K562 (cell line): Measurements from ENCODE around the gene EPHA1. TPM values are rescaled to one million over a fixed set of nuclear protein-coding genes. Genes with fewer than 3 reads are reported as not detected.

ENCODE experiments used
- BHLHE40 ChIP-seq: IDR thresholded peaks from 2 replicates; pipeline ENCODE4 v1.6.1; 2011; ENCODE audit warnings: low read length, improper control_type of control experiment
- CBFB ChIP-seq: sonication (generic); formaldehyde crosslinking; IDR thresholded peaks from 2 replicates; pipeline ENCODE4 v1.4.0; 2020; ENCODE audit warnings: mild to moderate bottlenecking, missing genetic modification reagents
- CCNT2 ChIP-seq: IDR thresholded peaks from 2 replicates; pipeline ENCODE4 v1.6.1; 2011; ENCODE audit warnings: borderline replicate concordance, low read depth, mild to moderate bottlenecking, moderate library complexity, mixed read lengths, low read length; ENCODE audit not compliant: insufficient read length; ENCODE audit errors: extremely low read depth
- EGR1 ChIP-seq: fragments of 450-650 bp; conservative IDR thresholded peaks from 2 replicates; pipeline ENCODE4 v1.6.1; 2017; ENCODE audit warnings: mild to moderate bottlenecking
- MAFK ChIP-seq: IDR thresholded peaks from 2 replicates; pipeline ENCODE4 v1.6.1; 2011; ENCODE audit warnings: low read length, improper control_type of control experiment
- PRMT5 ChIP-seq: sonication (generic); formaldehyde crosslinking; IDR thresholded peaks from 2 replicates; pipeline ENCODE4 v1.5.0; 2020; ENCODE audit warnings: missing genetic modification reagents
- SAP30 ChIP-seq: fragments of 200-600 bp; sonication (generic); IDR thresholded peaks from 2 replicates; pipeline ENCODE4 v1.6.1; 2012; ENCODE audit warnings: borderline replicate concordance, low read depth, mild to moderate bottlenecking, moderate library complexity, low read length, control low read depth, inconsistent platforms; ENCODE audit not compliant: insufficient read depth, poor library complexity, severe bottlenecking
- SIN3B ChIP-seq: fragments of 450-650 bp; IDR thresholded peaks from 2 replicates; pipeline ENCODE4 v1.6.1; 2017; ENCODE audit warnings: low read depth, mild to moderate bottlenecking, moderate library complexity
- TAF15 ChIP-seq: fragments of 200-400 bp; formaldehyde crosslinking; IDR thresholded peaks from 2 replicates; pipeline ENCODE4 v1.6.1; 2017; ENCODE audit warnings: mild to moderate bottlenecking, low read depth, low read length, moderate library complexity
- ZNF551 ChIP-seq: fragments of 250-450 bp; sonication (Bioruptor Pico); IDR thresholded peaks from 2 replicates; pipeline ENCODE4 v1.5.0; 2021; ENCODE audit warnings: mild to moderate bottlenecking, moderate library complexity
- polyA plus RNA-seq, 8 experiments: library from polyadenylated mRNA; depleted of rRNA in 4 of 8; stranded (reverse) in 5 of 8; unstranded in 3 of 8; fragments of >200 nt; fragmentation: Nextera tagmentation in 2 of 8; fragmentation: Illumina TruSeq in 1 of 8; extraction: Ambion mirVana in 2 of 8; extraction: Trizol in 1 of 8; gene quantifications; 2 replicates each; pipeline versions ENCODE4 v1.2.1 to v1.2.3, GENCODE V29; 2011 to 2014; ENCODE audit warnings: inconsistent platforms in 1 of 8, missing spikeins in 1 of 8
- total RNA-seq, 7 experiments: library from RNA; depleted of rRNA in 6 of 7; stranded (reverse); fragments of >200 nt in 6 of 7; fragmentation: Illumina TruSeq in 2 of 7; extraction: Trizol in 2 of 7; gene quantifications; 2 replicates each; pipeline versions ENCODE4 v1.2.1 to v1.2.3, GENCODE V29; 2011 to 2021; ENCODE audit warnings: low replicate concordance in 1 of 7
- TF ChIP-seq, protein P1 (sequence below): fragments of 250-450 bp; sonication (Bioruptor Pico); IDR thresholded peaks from 2 replicates; pipeline ENCODE4 v1.8.0; 2021; ENCODE audit warnings: mild to moderate bottlenecking, moderate library complexity

EPHA1 gene
- total and polyA plus RNA-seq, 9 of the 15 experiments (the other 6 are each of a cell fraction or from before 2014, with no cell fraction given): 0.22 to 0.57 (median 0.32) TPM; not detected in 6

- TF ChIP-seq EGR1: peak; percentile 74
- TF ChIP-seq TAF15: no peak
- no peak for TF ChIP-seq CCNT2
- TF ChIP-seq SIN3B: 0 out of 2 replicates have a peak, but pooled peaks have one; percentile 22
- no peak for TF ChIP-seq ZNF551 (CRISPR knock-in tag)
- no peak for TF ChIP-seq BHLHE40
- TF ChIP-seq, protein P1, sequence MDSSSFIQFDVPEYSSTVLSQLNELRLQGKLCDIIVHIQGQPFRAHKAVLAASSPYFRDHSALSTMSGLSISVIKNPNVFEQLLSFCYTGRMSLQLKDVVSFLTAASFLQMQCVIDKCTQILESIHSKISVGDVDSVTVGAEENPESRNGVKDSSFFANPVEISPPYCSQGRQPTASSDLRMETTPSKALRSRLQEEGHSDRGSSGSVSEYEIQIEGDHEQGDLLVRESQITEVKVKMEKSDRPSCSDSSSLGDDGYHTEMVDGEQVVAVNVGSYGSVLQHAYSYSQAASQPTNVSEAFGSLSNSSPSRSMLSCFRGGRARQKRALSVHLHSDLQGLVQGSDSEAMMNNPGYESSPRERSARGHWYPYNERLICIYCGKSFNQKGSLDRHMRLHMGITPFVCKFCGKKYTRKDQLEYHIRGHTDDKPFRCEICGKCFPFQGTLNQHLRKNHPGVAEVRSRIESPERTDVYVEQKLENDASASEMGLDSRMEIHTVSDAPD: no peak
- TF ChIP-seq SAP30: peak; percentile 61
- no peak for TF ChIP-seq PRMT5 (CRISPR knock-in tag)
- no peak for TF ChIP-seq MAFK
- no peak for TF ChIP-seq CBFB
- TF ChIP-seq, all 486 proteins: peak for 44
Measured at GRCh38 chr7:143381427-143382125, 27.1 kb downstream of the EPHA1 start (continued).
